Measurements from ENCODE around the gene CRHR1.

CRHR1 gene

GRCh38 chr17:45846646-45847045, 62.5 kb downstream of the CRHR1 start:
- Histone ChIP-seq H3K27me3 (ENCODE audit: control insufficient read depth, insufficient read depth, low read length) (no peaks in the 10 kb centered on the region), H3K27ac (no peak overlapping the region), H2AFZ (no peak overlapping the region), H3K9me3 (ENCODE audit: control insufficient read depth, low read length) (no peaks in the 10 kb centered on the region), H3K4me3 (ENCODE audit: low read depth, low read length) (no peak overlapping the region), H3K4me1 (no peaks in the 10 kb centered on the region), H3K9ac (no peak overlapping the region), H3K36me3 (ENCODE audit: control insufficient read depth, insufficient read depth, low read length) (no peaks in the 10 kb centered on the region), H3K4me2 (ENCODE audit: low read length) (no peak overlapping the region), H3K79me2 (no peaks in the 10 kb centered on the region)
- no peak for TF ChIP-seq CTCF (IDR thresholded peaks at IDR 0.05)

- Histone ChIP-seq H3K9me3 (ENCODE audit: control insufficient read depth, low read length) (no peaks in the 10 kb centered on the region), H3K27ac (no peak overlapping the region), H3K4me1 (no peaks in the 10 kb centered on the region), H3K4me2 (ENCODE audit: low read length) (no peak overlapping the region), H3K36me3 (ENCODE audit: control insufficient read depth, insufficient read depth, low read length) (no peaks in the 10 kb centered on the region), H2AFZ (no peak overlapping the region), H3K4me3 (ENCODE audit: low read depth, low read length) (no peak overlapping the region), H3K27me3 (ENCODE audit: control insufficient read depth, insufficient read depth, low read length) (no peaks in the 10 kb centered on the region), H3K79me2 (no peaks in the 10 kb centered on the region), H3K9ac (no peak overlapping the region)
- TF ChIP-seq CTCF (IDR thresholded peaks at IDR 0.05) = no peak
Observed at GRCh38 chr17:45847101-45847500, 63.0 kb downstream of the CRHR1 start.

- H3K27ac ChIP-seq = no peak overlapping the region
- H3K4me3 ChIP-seq (ENCODE audit: low read depth, low read length) = no peak overlapping the region
- no peaks in the 10 kb centered on the region for H3K4me1 ChIP-seq
- H2AFZ ChIP-seq = no peak overlapping the region
- no peak for TF ChIP-seq CTCF (IDR thresholded peaks at IDR 0.05)
- no peaks in the 10 kb centered on the region for H3K36me3 ChIP-seq (ENCODE audit: control insufficient read depth, insufficient read depth, low read length)
- no peaks in the 10 kb centered on the region for H3K27me3 ChIP-seq (ENCODE audit: control insufficient read depth, insufficient read depth, low read length)
- H3K79me2 ChIP-seq = no peaks in the 10 kb centered on the region
- no peak overlapping the region for H3K9ac ChIP-seq
- H3K9me3 ChIP-seq (ENCODE audit: control insufficient read depth, low read length) = no peaks in the 10 kb centered on the region
- H3K4me2 ChIP-seq (ENCODE audit: low read length) = no peak overlapping the region
Observed at GRCh38 chr17:45847747-45848146, 63.6 kb downstream of the CRHR1 start.

GRCh38 chr17:45848405-45848804, 64.3 kb downstream of the CRHR1 start:
- Histone ChIP-seq H3K79me2 (no peaks in the 10 kb centered on the region), H3K27ac (no peak overlapping the region), H3K27me3 (ENCODE audit: control insufficient read depth, insufficient read depth, low read length) (no peaks in the 10 kb centered on the region), H2AFZ (no peak overlapping the region), H3K4me1 (no peaks in the 10 kb centered on the region), H3K9me3 (ENCODE audit: control insufficient read depth, low read length) (no peaks in the 10 kb centered on the region), H3K36me3 (ENCODE audit: control insufficient read depth, insufficient read depth, low read length) (no peaks in the 10 kb centered on the region), H3K4me2 (ENCODE audit: low read length) (no peak overlapping the region), H3K9ac (no peak overlapping the region), H3K4me3 (ENCODE audit: low read depth, low read length) (no peak overlapping the region)
- no peak for TF ChIP-seq CTCF (IDR thresholded peaks at IDR 0.05)

GRCh38 chr17:45848868-45849535, 64.9 kb downstream of the CRHR1 start:
- Histone ChIP-seq H3K27ac (no peak overlapping the region), H3K27me3 (ENCODE audit: control insufficient read depth, insufficient read depth, low read length) (no peaks in the 10 kb centered on the region)

More at GRCh38 chr17:45848868-45849535, 64.9 kb downstream of the CRHR1 start:
- Histone ChIP-seq H3K4me3 (ENCODE audit: low read depth, low read length) (no peak overlapping the region), H3K4me1 (no peaks in the 10 kb centered on the region), H3K9me3 (ENCODE audit: control insufficient read depth, low read length) (no peaks in the 10 kb centered on the region), H3K4me2 (ENCODE audit: low read length) (no peak overlapping the region), H3K79me2 (no peaks in the 10 kb centered on the region), H3K9ac (no peak overlapping the region), H2AFZ (no peak overlapping the region), H3K36me3 (ENCODE audit: control insufficient read depth, insufficient read depth, low read length) (no peaks in the 10 kb centered on the region)
- no peak for TF ChIP-seq CTCF (IDR thresholded peaks at IDR 0.05)
